HG03432 (cell line): ENCODE measurements around the gene KIF27.
A peak's percentile ranks its signal among the peaks of the same experiment; 100 is the strongest.
"Not testable (repeated sequence)": the region's sequence is repeated elsewhere in the genome, so short reads cannot be mapped to it uniquely, and the experiment has no call there.

Source experiments
- ATAC-seq: cut with Tn5 transposase; IDR thresholded peaks from one replicate; pipeline ENCODE4 v1.9.1; 2021; ENCODE audit warnings: mild to moderate bottlenecking, moderate library complexity; ENCODE audit not compliant: unreplicated experiment

The KIF27 gene

GRCh38 chr9:83817356-83818278 lies 103.6 kb downstream of the KIF27 start, which contains the start of gene GKAP1:
Gene GKAP1 (minus strand): TSS chr9:83817769. CDS start chr9:83806517, 11,252 bp downstream.
- peak; percentile 87 for ATAC-seq

- not testable (repeated sequence) for ATAC-seq
Observed at GRCh38 chr9:83817011-83817355, 104.2 kb downstream of the KIF27 start.

GRCh38 chr9:83815120-83815519 lies 106.1 kb downstream of the KIF27 start:
- not testable (repeated sequence) for ATAC-seq

- ATAC-seq: not testable (repeated sequence)
Observed at GRCh38 chr9:83809213-83809612, 112.0 kb downstream of the KIF27 start.

GRCh38 chr9:83804454-83804853 lies 116.8 kb downstream of the KIF27 start:
- ATAC-seq: not testable (repeated sequence)

GRCh38 chr9:83803941-83804340 lies 117.3 kb downstream of the KIF27 start:
- ATAC-seq: not testable (repeated sequence)

GRCh38 chr9:83800236-83801033 lies 120.8 kb downstream of the KIF27 start:
- ATAC-seq: no peak

GRCh38 chr9:83794051-83794450 lies 127.2 kb downstream of the KIF27 start:
- no peak for ATAC-seq

GRCh38 chr9:83792746-83793145 lies 128.5 kb downstream of the KIF27 start:
- no peak for ATAC-seq
